GM21447 (cell line): ENCODE measurements around the gene MED12L.
"Not testable (repeated sequence)": the region's sequence is repeated elsewhere in the genome, so short reads cannot be mapped to it uniquely, and the experiment has no call there.

Experiments
- ATAC-seq: cut with Tn5 transposase; IDR thresholded peaks from one replicate; pipeline ENCODE4 v1.9.1; 2021; ENCODE audit not compliant: unreplicated experiment

The MED12L gene

GRCh38 chr3:151234825-151235224 is 149.4 kb downstream of the MED12L start:
- ATAC-seq, result no peak

- no peak for ATAC-seq
These were observed 150.9 kb downstream of the MED12L start for GRCh38 chr3:151236316-151236715.

- no peak for ATAC-seq
These were observed 151.3 kb downstream of the MED12L start for GRCh38 chr3:151236736-151237135.

GRCh38 chr3:151242006-151242405 is 156.5 kb downstream of the MED12L start:
- not testable (repeated sequence) for ATAC-seq

- no peak for ATAC-seq
These were observed 163.4 kb downstream of the MED12L start for GRCh38 chr3:151248772-151249337.

- no peak for ATAC-seq
These were observed 171.3 kb downstream of the MED12L start for GRCh38 chr3:151256749-151257148.

- no peak for ATAC-seq
These were observed 174.2 kb downstream of the MED12L start for GRCh38 chr3:151259664-151260063.

GRCh38 chr3:151262871-151263525 is 177.5 kb downstream of the MED12L start:
- no peak for ATAC-seq

- no peak for ATAC-seq
These were observed 179.1 kb downstream of the MED12L start for GRCh38 chr3:151264605-151265004.

- ATAC-seq, result no peak
These were observed 179.7 kb downstream of the MED12L start for GRCh38 chr3:151265166-151265565.

GRCh38 chr3:151265866-151266265 is 180.4 kb downstream of the MED12L start:
- peak; percentile 95 for ATAC-seq

GRCh38 chr3:151267066-151267465 is 181.6 kb downstream of the MED12L start:
- no peak for ATAC-seq

GRCh38 chr3:151268267-151269235 is 183.1 kb downstream of the MED12L start:
- ATAC-seq, result peak; percentile 68

- no peak for ATAC-seq
These were observed 184.2 kb downstream of the MED12L start for GRCh38 chr3:151269631-151270030.

GRCh38 chr3:151275091-151275490 is 189.6 kb downstream of the MED12L start:
- no peak for ATAC-seq

- peak; percentile 13 for ATAC-seq
These were observed 190.7 kb downstream of the MED12L start for GRCh38 chr3:151276038-151276686.

GRCh38 chr3:151276687-151277042 is 191.2 kb downstream of the MED12L start:
- ATAC-seq, result peak; percentile 73

- ATAC-seq, result no peak
These were observed 192.8 kb downstream of the MED12L start, which contains the start of gene P2RY14 for GRCh38 chr3:151278230-151278629. TSS of gene P2RY14 (minus strand) at chr3:151278542. CDS start at chr3:151214316, 64,226 bp downstream.

GRCh38 chr3:151281671-151282324 is 196.3 kb downstream of the MED12L start:
- no peak for ATAC-seq

GRCh38 chr3:151282921-151283320 is 197.5 kb downstream of the MED12L start:
- no peak for ATAC-seq

- ATAC-seq, result no peak
These were observed 197.9 kb downstream of the MED12L start for GRCh38 chr3:151283387-151283786.
